Mesenchymal stem cell (in vitro differentiated cells and primary cell): ENCODE data around the gene OSBPL2.

Experiments used
- DNase-seq: peaks from one replicate; pipeline ENCODE4 v3.0.0-alpha.2; 2013
- H2AFZ ChIP-seq: one replicate; pipeline ENCODE4 v1.6.1; 2013; ENCODE audit warnings: low read depth, mild to moderate bottlenecking, control low read depth, inconsistent platforms, low read length, moderate library complexity
- H2AK5ac ChIP-seq: 2 replicates; pipeline ENCODE4 v1.6.1; 2013; ENCODE audit warnings: low read length, moderate library complexity, mild to moderate bottlenecking, inconsistent platforms; ENCODE audit not compliant: severe bottlenecking
- H2BK120ac ChIP-seq: one replicate; pipeline ENCODE4 v1.6.1; 2013; ENCODE audit warnings: low read depth, mild to moderate bottlenecking, inconsistent platforms, low read length, moderate library complexity
- H2BK12ac ChIP-seq, 2 experiments: one replicate each; pipeline ENCODE4 v1.6.1; 2013; ENCODE audit warnings: inconsistent platforms in 2 of 2, low read length in 2 of 2, mild to moderate bottlenecking in 2 of 2, moderate library complexity in 2 of 2, control low read depth in 1 of 2
- H2BK15ac ChIP-seq: one replicate; pipeline ENCODE4 v1.6.1; 2013; ENCODE audit warnings: mild to moderate bottlenecking, low read depth, inconsistent platforms; ENCODE audit not compliant: poor library complexity, severe bottlenecking
- H2BK5ac ChIP-seq: 2 replicates; pipeline ENCODE4 v1.6.1; 2013; ENCODE audit warnings: low read depth, mild to moderate bottlenecking, low read length, control low read depth, inconsistent platforms; ENCODE audit not compliant: poor library complexity, severe bottlenecking
- H3K14ac ChIP-seq, 2 experiments: one replicate each; pipeline ENCODE4 v1.6.1; 2013; ENCODE audit warnings: inconsistent platforms in 2 of 2, low read length in 2 of 2, control low read depth in 1 of 2, mild to moderate bottlenecking in 1 of 2, moderate library complexity in 1 of 2
- H3K18ac ChIP-seq, 2 experiments: one replicate each; pipeline ENCODE4 v1.6.1; 2013; ENCODE audit warnings: inconsistent platforms in 2 of 2, low read length in 2 of 2, control low read depth in 1 of 2, low read depth in 1 of 2, mild to moderate bottlenecking in 1 of 2
- H3K23ac ChIP-seq, 2 experiments: one replicate each; pipeline ENCODE4 v1.6.1; 2013; ENCODE audit warnings: inconsistent platforms in 2 of 2, low read length in 2 of 2, mild to moderate bottlenecking in 2 of 2, moderate library complexity in 2 of 2, control low read depth in 1 of 2
- H3K27ac ChIP-seq: 2 replicates; pipeline ENCODE4 v1.5.1; 2013; ENCODE audit warnings: mild to moderate bottlenecking, moderate library complexity, low read length, control low read depth, inconsistent platforms; ENCODE audit not compliant: poor library complexity, severe bottlenecking
- H3K27me3 ChIP-seq, 2 experiments: 2 replicates each; pipeline versions ENCODE4 v1.6.1 to v1.7.0; 2013; ENCODE audit warnings: low read length in 2 of 2, mild to moderate bottlenecking in 2 of 2, moderate library complexity in 2 of 2, control low read depth in 1 of 2, inconsistent platforms in 1 of 2; ENCODE audit not compliant: control insufficient read depth in 1 of 2, insufficient read depth in 1 of 2
- H3K36me3 ChIP-seq, 2 experiments: 2 replicates each; pipeline versions ENCODE4 v1.6.1 to v1.7.0; 2013; ENCODE audit warnings: low read length in 2 of 2, control low read depth in 1 of 2, inconsistent platforms in 1 of 2, low read depth in 1 of 2, mild to moderate bottlenecking in 1 of 2; ENCODE audit not compliant: insufficient read depth in 2 of 2, control insufficient read depth in 1 of 2
- H3K4ac ChIP-seq, 2 experiments: one replicate each; pipeline ENCODE4 v1.6.1; 2013; ENCODE audit warnings: inconsistent platforms in 2 of 2, low read length in 2 of 2, mild to moderate bottlenecking in 2 of 2, moderate library complexity in 2 of 2, control low read depth in 1 of 2, low read depth in 1 of 2
- H3K4me1 ChIP-seq: 2 replicates; pipeline ENCODE4 v1.6.1; 2013; ENCODE audit warnings: low read depth, low read length, control low read depth; ENCODE audit not compliant: control insufficient read depth, insufficient read depth
- H3K4me2 ChIP-seq: 2 replicates; pipeline ENCODE4 v1.6.1; 2013; ENCODE audit warnings: low read length, mild to moderate bottlenecking, inconsistent platforms; ENCODE audit not compliant: poor library complexity, severe bottlenecking
- H3K4me3 ChIP-seq, 2 experiments: 2 replicates each; pipeline versions ENCODE4 v1.5.1 to v1.7.0; 2013; ENCODE audit warnings: low read length in 2 of 2, mild to moderate bottlenecking in 2 of 2, control low read depth in 1 of 2, low read depth in 1 of 2; ENCODE audit not compliant: insufficient read depth in 1 of 2
- H3K79me1 ChIP-seq: replicated peaks from 2 replicates; pipeline ENCODE4 v1.6.1; 2013; ENCODE audit warnings: mild to moderate bottlenecking, control low read depth, low read length, inconsistent platforms; ENCODE audit not compliant: poor library complexity, severe bottlenecking
- H3K9ac ChIP-seq: 2 replicates; pipeline ENCODE4 v1.7.0; 2013; ENCODE audit warnings: mild to moderate bottlenecking, low read length, moderate library complexity
- H3K9me3 ChIP-seq: 2 replicates; pipeline ENCODE4 v1.7.0; 2013; ENCODE audit warnings: mild to moderate bottlenecking, low read length; ENCODE audit not compliant: control insufficient read depth
- H4K8ac ChIP-seq: one replicate; pipeline ENCODE4 v1.6.1; 2013; ENCODE audit warnings: inconsistent platforms, mild to moderate bottlenecking, low read length, moderate library complexity
- H4K91ac ChIP-seq: one replicate; pipeline ENCODE4 v1.6.1; 2013; ENCODE audit warnings: mild to moderate bottlenecking, low read length, inconsistent platforms
- WGBS: methylation state at CpG from one replicate; pipeline ENCODE4 v1.1.7; 2013; ENCODE audit warnings: mixed read lengths; 5-methylcytosine and 5-hydroxymethylcytosine counted together

Gene OSBPL2

GRCh38 chr20:62332989-62333819, 94.9 kb downstream of the OSBPL2 start:
- Histone ChIP-seq H2AK5ac (no peak overlapping the region), H3K27ac (no peak overlapping the region), H3K9ac (no peak overlapping the region), H4K91ac (no peak overlapping the region), H3K4me1 (peaks cover 10% of the 10 kb centered on the region), H4K8ac (no peak overlapping the region), H3K4me3 (no peak overlapping the region), H3K79me1 (peaks cover 56% of the 10 kb centered on the region), H3K4me2 (no peak overlapping the region), H2AFZ (no peak overlapping the region), H3K27me3 (no peaks in the 10 kb centered on the region), H2BK15ac (no peak overlapping the region), H2BK5ac (no peak overlapping the region), H3K9me3 (no peaks in the 10 kb centered on the region), H3K4ac (no peak overlapping the region), H3K36me3 (peaks cover 58 to 100% of the 10 kb centered on the region in 2 experiments), H2BK12ac (no peak overlapping the region), H2BK120ac (no peak overlapping the region), H3K14ac (no peak overlapping the region), H3K18ac (no peak overlapping the region), H3K23ac (no peak overlapping the region)
- no peak for DNase-seq
- WGBS = 95% methylated on average over 27 of the region's 34 CpGs

GRCh38 chr20:62333820-62334595, 95.7 kb downstream of the OSBPL2 start:
- H4K8ac ChIP-seq = no peak overlapping the region
- no peak overlapping the region for H3K4me2 ChIP-seq
- H3K9me3 ChIP-seq = no peaks in the 10 kb centered on the region
- DNase-seq = no peak
- peaks cover 10% of the 10 kb centered on the region for H3K4me1 ChIP-seq
- H2BK5ac ChIP-seq = no peak overlapping the region
- peaks cover 51% of the 10 kb centered on the region for H3K79me1 ChIP-seq
- H3K9ac ChIP-seq = no peak overlapping the region
- 93% methylated on average over 36 of the region's 37 CpGs for WGBS
- no peak overlapping the region for H2BK120ac ChIP-seq
- no peak overlapping the region for H3K18ac ChIP-seq
- H3K23ac ChIP-seq = no peak overlapping the region
- H2AK5ac ChIP-seq = no peak overlapping the region
- no peak overlapping the region for H3K4ac ChIP-seq
- H4K91ac ChIP-seq = no peak overlapping the region
- no peak overlapping the region for H2BK12ac ChIP-seq
- no peak overlapping the region for H3K4me3 ChIP-seq
- peaks cover 52 to 97% of the 10 kb centered on the region in 2 experiments for H3K36me3 ChIP-seq
- H2AFZ ChIP-seq = no peak overlapping the region
- no peak overlapping the region for H3K27ac ChIP-seq
- no peak overlapping the region for H3K14ac ChIP-seq
- no peak overlapping the region for H2BK15ac ChIP-seq
- H3K27me3 ChIP-seq = no peaks in the 10 kb centered on the region

- Histone ChIP-seq H3K4me1 (peaks cover 7% of the 10 kb centered on the region), H3K18ac (no peak overlapping the region), H3K14ac (no peak overlapping the region), H4K91ac (no peak overlapping the region), H2BK5ac (no peak overlapping the region), H2BK15ac (no peak overlapping the region), H3K4ac (no peak overlapping the region), H3K4me2 (no peak overlapping the region), H3K4me3 (no peak overlapping the region), H3K27ac (no peak overlapping the region), H3K9me3 (no peaks in the 10 kb centered on the region), H3K36me3 (peaks cover 51 to 92% of the 10 kb centered on the region in 2 experiments), H3K27me3 (no peaks in the 10 kb centered on the region), H4K8ac (no peak overlapping the region), H2BK120ac (no peak overlapping the region), H2BK12ac (no peak overlapping the region), H2AK5ac (no peak overlapping the region), H3K79me1 (peaks cover 52% of the 10 kb centered on the region), H3K23ac (no peak overlapping the region), H2AFZ (no peak overlapping the region), H3K9ac (no peak overlapping the region)
- WGBS = 92% methylated on average over 13 of the region's 13 CpGs
- no peak for DNase-seq
Observed at GRCh38 chr20:62334881-62335280, 96.6 kb downstream of the OSBPL2 start.

- H2AK5ac ChIP-seq = no peak overlapping the region
- WGBS = 92% methylated on average over 6 of the region's 6 CpGs
- H3K18ac ChIP-seq = no peak overlapping the region
- H4K91ac ChIP-seq = no peak overlapping the region
- no peak overlapping the region for H3K14ac ChIP-seq
- H3K27ac ChIP-seq = no peak overlapping the region
- H3K4me3 ChIP-seq = no peak overlapping the region
- no peak overlapping the region for H4K8ac ChIP-seq
- H2AFZ ChIP-seq = no peak overlapping the region
- H3K4ac ChIP-seq = no peak overlapping the region
- no peak overlapping the region for H2BK12ac ChIP-seq
- no peak overlapping the region for H2BK15ac ChIP-seq
- no peak overlapping the region for H2BK120ac ChIP-seq
- no peak overlapping the region for H3K9ac ChIP-seq
- H3K27me3 ChIP-seq = no peaks in the 10 kb centered on the region
- peaks cover 46 to 92% of the 10 kb centered on the region in 2 experiments for H3K36me3 ChIP-seq
- H3K9me3 ChIP-seq = no peaks in the 10 kb centered on the region
- H3K4me2 ChIP-seq = no peak overlapping the region
- no peak overlapping the region for H2BK5ac ChIP-seq
- DNase-seq = no peak
- peaks cover 49% of the 10 kb centered on the region for H3K79me1 ChIP-seq
- no peak overlapping the region for H3K23ac ChIP-seq
- peaks cover 7% of the 10 kb centered on the region for H3K4me1 ChIP-seq
Observed at GRCh38 chr20:62335532-62335931, 97.2 kb downstream of the OSBPL2 start.
